HepG2 (cell line): ENCODE results near the gene ELAVL3. TPM values are rescaled to one million over a fixed set of nuclear protein-coding genes. Genes with fewer than 3 reads are reported as not detected.

Experiments used
- ATAC-seq: fragments of 200-7000 bp; cut with Tn5 transposase; 3 replicates; pipeline ENCODE4 v1.9.1; 2020; ENCODE audit warnings: mild to moderate bottlenecking, moderate library complexity
- BruUV-seq: library from RNA; stranded (reverse); fragments of 400-500 nt; replicated peaks from 2 replicates; lab custom pipeline; 2021; lab: Mats Ljungman, UMichigan
- CTCF ChIA-PET: fragments of 300-600 bp; formaldehyde crosslinking; extraction: SDS; loops from one replicate; lab custom pipeline; 2021; ENCODE audit warnings: low total read pairs, inconsistent platforms, low intra/inter-chr PET ratio; lab: Yijun Ruan, JAX
- POLR2A ChIA-PET: fragments of 350-600 bp; sonication (Branson Sonifier 250); formaldehyde crosslinking; loops from one replicate; lab custom pipeline; 2020; ENCODE audit warnings: antibody characterized with exemption, inconsistent platforms; lab: Yijun Ruan, JAX
- DNase-seq: peaks from one replicate; pipeline ENCODE4 v3.0.0-alpha.2; 2015; ENCODE audit warnings: low spot score
- FAIRE-seq: peaks from 3 replicates; lab custom pipeline; 2011; peaks lifted over from hg19 to GRCh38; lab: Jason Lieb, UNC
- H2AFZ ChIP-seq: one replicate; pipeline ENCODE4 v1.6.1; 2011; ENCODE audit warnings: low read length, inconsistent platforms
- H3K27ac ChIP-seq: fragments of 300-600 bp; 3 replicates; pipeline ENCODE4 v1.8.0; 2011; ENCODE audit warnings: mixed run types, mild to moderate bottlenecking, mixed read lengths, low read length, inconsistent platforms; ENCODE audit not compliant: insufficient read depth; ENCODE audit errors: extremely low read length
- H3K27me3 ChIP-seq, 2 experiments: fragments of 200-600 bp in 1 of 2; 2 replicates in 1 of 2; 3 replicates in 1 of 2; pipeline versions ENCODE4 v1.6.0 to v1.8.0; 2011; ENCODE audit warnings: low read length in 2 of 2, mild to moderate bottlenecking in 2 of 2, moderate library complexity in 2 of 2, inconsistent platforms in 1 of 2; ENCODE audit not compliant: insufficient read depth in 2 of 2, control insufficient read depth in 1 of 2
- H3K36me3 ChIP-seq, 2 experiments: fragments of 200-600 bp in 1 of 2; replicated peaks in 1 of 2; 2 replicates in 1 of 2; 3 replicates in 1 of 2; pipeline versions ENCODE4 v1.5.1 to v1.8.0; 2011; ENCODE audit warnings: low read length in 2 of 2, inconsistent platforms in 1 of 2; ENCODE audit not compliant: insufficient read depth in 2 of 2, control insufficient read depth in 1 of 2
- H3K4me1 ChIP-seq: 2 replicates; pipeline ENCODE4 v1.5.1; 2012; ENCODE audit warnings: low read length, inconsistent platforms; ENCODE audit not compliant: insufficient read depth
- H3K4me2 ChIP-seq: 2 replicates; pipeline ENCODE4 v1.6.0; 2011; ENCODE audit warnings: low read depth, low read length, inconsistent platforms
- H3K4me3 ChIP-seq, 3 experiments: fragments of 200-600 bp in 1 of 3; sonication (generic), shearing (Covaris generic) in 1 of 3; replicated peaks in 1 of 3; 2 replicates each; pipeline ENCODE4 v1.5.1; 2011 to 2016; ENCODE audit warnings: low read length in 3 of 3, inconsistent platforms in 2 of 3, low read depth in 2 of 3, mild to moderate bottlenecking in 2 of 3, control low read depth in 1 of 3, mixed read lengths in 1 of 3; ENCODE audit not compliant: insufficient read depth in 1 of 3
- H3K79me2 ChIP-seq: one replicate; pipeline ENCODE4 v1.6.1; 2011; ENCODE audit warnings: low read length, inconsistent platforms; ENCODE audit not compliant: insufficient read depth
- H3K9ac ChIP-seq: 2 replicates; pipeline ENCODE4 v1.6.0; 2011; ENCODE audit warnings: mild to moderate bottlenecking, low read depth, low read length, inconsistent platforms; ENCODE audit not compliant: insufficient read depth
- H3K9me3 ChIP-seq: 2 replicates; pipeline ENCODE4 v1.5.1; 2012; ENCODE audit warnings: mild to moderate bottlenecking, low read length
- H4K20me1 ChIP-seq: 2 replicates; pipeline ENCODE4 v1.6.0; 2011; ENCODE audit warnings: inconsistent platforms, mild to moderate bottlenecking, low read length, moderate library complexity; ENCODE audit not compliant: insufficient read depth
- AKNA ChIP-seq: sonication (generic); formaldehyde crosslinking; IDR thresholded peaks from 2 replicates; pipeline ENCODE4 v1.4.0; 2020; ENCODE audit warnings: missing genetic modification reagents, borderline replicate concordance
- ETS1 ChIP-seq: sonication (generic); formaldehyde crosslinking; IDR thresholded peaks from 2 replicates; pipeline ENCODE4 v1.4.0; 2020; ENCODE audit warnings: missing genetic modification reagents
- HDAC1 ChIP-seq: sonication (generic); formaldehyde crosslinking; IDR thresholded peaks from 2 replicates; pipeline ENCODE4 v1.5.1; 2020; ENCODE audit warnings: mild to moderate bottlenecking, missing genetic modification reagents
- HNRNPL ChIP-seq: fragments of 200-400 bp; formaldehyde crosslinking; IDR thresholded peaks from 2 replicates; pipeline ENCODE4 v1.6.1; 2017; ENCODE audit warnings: mild to moderate bottlenecking, low read depth, low read length
- NCOA2 ChIP-seq: sonication (generic); formaldehyde crosslinking; IDR thresholded peaks from 2 replicates; pipeline ENCODE4 v1.8.0; 2022; ENCODE audit warnings: inconsistent platforms
- TEF ChIP-seq: sonication (generic); formaldehyde crosslinking; IDR thresholded peaks from 2 replicates; pipeline ENCODE4 v1.5.0; 2020; ENCODE audit warnings: missing genetic modification reagents
- U2AF2 ChIP-seq: fragments of 200-400 bp; formaldehyde crosslinking; IDR thresholded peaks from 2 replicates; pipeline ENCODE4 v1.6.1; 2017; ENCODE audit warnings: low read depth, mild to moderate bottlenecking, low read length
- ZBTB42 ChIP-seq: sonication (generic); formaldehyde crosslinking; IDR thresholded peaks from 2 replicates; pipeline ENCODE4 v1.5.0; 2020; ENCODE audit warnings: mild to moderate bottlenecking, missing genetic modification reagents
- ZFYVE20 ChIP-seq: sonication (generic); formaldehyde crosslinking; IDR thresholded peaks from 2 replicates; pipeline ENCODE4 v1.8.0; 2023; ENCODE audit warnings: low read depth, mild to moderate bottlenecking, moderate library complexity, missing genetic modification reagents, borderline replicate concordance
- ZMAT5 ChIP-seq: sonication (generic); formaldehyde crosslinking; IDR thresholded peaks from 2 replicates; pipeline ENCODE4 v1.5.0; 2020; ENCODE audit warnings: mild to moderate bottlenecking, low read depth, missing genetic modification reagents, borderline replicate concordance
- ZNF256 ChIP-seq: sonication (generic); formaldehyde crosslinking; conservative IDR thresholded peaks from 2 replicates; pipeline ENCODE4 v1.4.0; 2020; ENCODE audit warnings: missing genetic modification reagents
- ZNF296 ChIP-seq: sonication (generic); formaldehyde crosslinking; conservative IDR thresholded peaks from 2 replicates; pipeline ENCODE4 v1.5.0; 2020; ENCODE audit warnings: mild to moderate bottlenecking, missing genetic modification reagents
- ZNF460 ChIP-seq: sonication (generic); formaldehyde crosslinking; IDR thresholded peaks from 2 replicates; pipeline ENCODE4 v1.5.1; 2020; ENCODE audit warnings: missing genetic modification reagents, mild to moderate bottlenecking, borderline replicate concordance
- ZNF749 ChIP-seq: sonication (generic); formaldehyde crosslinking; IDR thresholded peaks from 2 replicates; pipeline ENCODE4 v1.8.0; 2022; ENCODE audit warnings: mild to moderate bottlenecking, missing genetic modification reagents, moderate library complexity, borderline replicate concordance
- ZNF770 ChIP-seq: sonication (generic); formaldehyde crosslinking; IDR thresholded peaks from 2 replicates; pipeline ENCODE4 v1.5.0; 2020; ENCODE audit warnings: mild to moderate bottlenecking, missing genetic modification reagents
- ZNF891 ChIP-seq: sonication (generic); formaldehyde crosslinking; IDR thresholded peaks from 2 replicates; pipeline ENCODE4 v1.5.0; 2020; ENCODE audit warnings: mild to moderate bottlenecking, missing genetic modification reagents
- WGBS: methylation state at CpG from one replicate; pipeline ENCODE4 v1.1.6; 2017; ENCODE audit warnings: low lambda C conversion rate; 5-methylcytosine and 5-hydroxymethylcytosine counted together
- in situ Hi-C: cut with HindIII; loops from 2 replicates; pipeline ENCODE4 v1.10.0; 2017; ENCODE audit warnings: low pct_unique_long_range_greater_than_20kb; ENCODE audit not compliant: extremely low pct_ligation_motif_present
- intact Hi-C: fragments of 100-400 bp; cut with micrococcal nuclease; formaldehyde crosslinking; loops from one replicate; pipeline ENCODE4 v1.10.0; 2022; ENCODE audit not compliant: unreplicated experiment
- polyA plus RNA-seq, 8 experiments: library from polyadenylated mRNA; depleted of rRNA in 3 of 8; stranded (reverse) in 7 of 8; unstranded in 1 of 8; fragments of >200 nt; fragmentation: Illumina TruSeq in 4 of 8; extraction: Trizol in 4 of 8; gene quantifications; 2 replicates each; pipeline versions ENCODE4 v1.2.1 to v1.2.3, GENCODE V29; 2011 to 2016; ENCODE audit warnings: low read depth in 4 of 8, missing spikeins in 1 of 8, mixed read lengths in 1 of 8; ENCODE audit not compliant: insufficient read depth in 1 of 8
- total RNA-seq, 5 experiments: library from RNA; depleted of rRNA; stranded (reverse); fragments of >200 nt; fragmentation: Illumina TruSeq; extraction: Trizol; gene quantifications; 2 replicates each; pipeline ENCODE4 v1.2.3, GENCODE V29; 2016; ENCODE audit warnings: low read depth in 1 of 5

ELAVL3 gene
- total and polyA plus RNA-seq, 2 of the 13 experiments (the other 11 are each of a cell fraction or from before 2014, with no cell fraction given) = 0.03 TPM; not detected in 1

- no peak overlapping the region for H3K4me3 ChIP-seq
- TF ChIP-seq ZNF770 (CRISPR knock-in tag) = peak; percentile 91
- TF ChIP-seq ZBTB42 (CRISPR knock-in tag) = no peak
- TF ChIP-seq HNRNPL = no peak
- no peak for TF ChIP-seq ZFYVE20 (CRISPR knock-in tag)
- TF ChIP-seq ZNF256 (CRISPR knock-in tag) = no peak
- no peak for TF ChIP-seq ETS1 (CRISPR knock-in tag)
- TF ChIP-seq TEF = no peak
- no peak for TF ChIP-seq ZMAT5 (CRISPR knock-in tag)
- TF ChIP-seq ZNF296 = no peak
- peak; percentile 65 for TF ChIP-seq ZNF460 (CRISPR knock-in tag)
- TF ChIP-seq HDAC1 (CRISPR knock-in tag) = no peak
- TF ChIP-seq AKNA (CRISPR knock-in tag) = no peak
- no peak for TF ChIP-seq NCOA2 (CRISPR knock-in tag)
- no peak for TF ChIP-seq ZNF891 (CRISPR knock-in tag)
- TF ChIP-seq ZNF749 (CRISPR knock-in tag) = no peak
- no peak for TF ChIP-seq U2AF2
Observed at GRCh38 chr19:11489378-11489777, 8.5 kb upstream of the ELAVL3 start.

More at GRCh38 chr19:11489378-11489777, 8.5 kb upstream of the ELAVL3 start:
- CTCF ChIA-PET = no interaction called here
- POLR2A ChIA-PET = no interaction called here
- WGBS = 80% methylated on average over 6 of the region's 7 CpGs
- Histone ChIP-seq H3K4me1 (peaks cover 28% of the 10 kb centered on the region), H3K27me3 (no peaks in the 10 kb centered on the region), H3K36me3 (peaks cover 0 to 3% of the 10 kb centered on the region in 2 experiments; a peak in 1 of 5 replicates), H3K27ac (peak overlapping the region; percentile 67), H4K20me1 (no peaks in the 10 kb centered on the region), H3K4me2 (no peak overlapping the region), H2AFZ (no peak overlapping the region), H3K79me2 (no peaks in the 10 kb centered on the region), H3K9me3 (no peaks in the 10 kb centered on the region), H3K9ac (no peak overlapping the region)
- intact Hi-C loops (no loop called here), in situ Hi-C loops (no loop called here)
- ATAC-seq = no peak
- no peak for FAIRE-seq
- DNase-seq = no peak
- no TSS peak for BruUV-seq
